Measurements from ENCODE around the gene PIH1D1. TPM values are rescaled to one million over a fixed set of nuclear protein-coding genes. Genes with fewer than 3 reads are reported as not detected.

The PIH1D1 gene

Small RNAs within 50 kb of the gene (small RNA-seq; reads per million reads assigned to genes)
- gene MIR150 (ENCODE audit: insufficient read depth) (3.9 reads per million, percentile 6 among the genes with 10 or more reads in this experiment), gene SNORD32A (ENCODE audit: insufficient read depth) (not detected), gene SNORD33 (ENCODE audit: insufficient read depth) (not detected), gene SNORD34 (ENCODE audit: insufficient read depth) (not detected), gene SNORD35A (ENCODE audit: insufficient read depth) (not detected), gene SNORD35B (ENCODE audit: insufficient read depth) (not detected)
